ENCODE measurements around the gene PDCD4. TPM values are rescaled to one million over a fixed set of nuclear protein-coding genes. Genes with fewer than 3 reads are reported as not detected.

PDCD4 gene
- total RNA-seq, 1 donor from 2014 or later: 142 TPM

GRCh38 chr10:110847374-110847773 lies 24.4 kb upstream of the PDCD4 start:
- H3K4me1 Mint-ChIP-seq: peaks cover 27% of the 10 kb centered on the region
- TF ChIP-seq CTCF (IDR thresholded peaks at IDR 0.05; ENCODE audit: unreplicated experiment): no peak

GRCh38 chr10:110848106-110848505 lies 23.6 kb upstream of the PDCD4 start:
- Mint-ChIP-seq H3K27me3 (ENCODE audit: low read depth) (no peaks in the 10 kb centered on the region), H3K9me3 (no peaks in the 10 kb centered on the region), H3K36me3 (peaks cover 4% of the 10 kb centered on the region), H3K27ac (no peak overlapping the region), H3K4me3 (no peak overlapping the region), H3K4me1 (peaks cover 27% of the 10 kb centered on the region)
- DNase-seq (ENCODE audit: low spot score in 2 of 2, unreplicated experiment in 2 of 2): no peak
- TF ChIP-seq CTCF (IDR thresholded peaks at IDR 0.05; ENCODE audit: unreplicated experiment): no peak

More at GRCh38 chr10:110847374-110847773, 24.4 kb upstream of the PDCD4 start:
- Mint-ChIP-seq H3K27me3 (ENCODE audit: low read depth) (no peaks in the 10 kb centered on the region), H3K36me3 (peaks cover 4% of the 10 kb centered on the region), H3K9me3 (no peaks in the 10 kb centered on the region), H3K4me3 (no peak overlapping the region), H3K27ac (peak overlapping the region; percentile 11)
- DNase-seq (ENCODE audit: low spot score in 2 of 2, unreplicated experiment in 2 of 2): no peak

- Mint-ChIP-seq H3K4me1 (peaks cover 27% of the 10 kb centered on the region), H3K27ac (no peak overlapping the region), H3K36me3 (no peaks in the 10 kb centered on the region), H3K4me3 (no peak overlapping the region), H3K9me3 (no peaks in the 10 kb centered on the region), H3K27me3 (ENCODE audit: low read depth) (no peaks in the 10 kb centered on the region)
- TF ChIP-seq CTCF (IDR thresholded peaks at IDR 0.05; ENCODE audit: unreplicated experiment): no peak
- DNase-seq (ENCODE audit: low spot score in 2 of 2, unreplicated experiment in 2 of 2): no peak
Observed at GRCh38 chr10:110850099-110850498, 21.6 kb upstream of the PDCD4 start.

- H3K4me1 Mint-ChIP-seq: peaks cover 17% of the 10 kb centered on the region
- H3K27me3 Mint-ChIP-seq (ENCODE audit: low read depth): no peaks in the 10 kb centered on the region
- H3K9me3 Mint-ChIP-seq: peaks cover 7% of the 10 kb centered on the region
- no peak overlapping the region for H3K4me3 Mint-ChIP-seq
- no peak for DNase-seq (ENCODE audit: low spot score in 2 of 2, unreplicated experiment in 2 of 2)
- H3K36me3 Mint-ChIP-seq: no peaks in the 10 kb centered on the region
- no peak for TF ChIP-seq CTCF (IDR thresholded peaks at IDR 0.05; ENCODE audit: unreplicated experiment)
- H3K27ac Mint-ChIP-seq: peak overlapping the region; percentile 72
Observed at GRCh38 chr10:110851020-110851612, 20.6 kb upstream of the PDCD4 start.

GRCh38 chr10:110852255-110852896 lies 19.4 kb upstream of the PDCD4 start:
- no peak for DNase-seq (ENCODE audit: low spot score in 2 of 2, unreplicated experiment in 2 of 2)
- Mint-ChIP-seq H3K27me3 (ENCODE audit: low read depth) (no peaks in the 10 kb centered on the region), H3K4me3 (no peak overlapping the region), H3K9me3 (peaks cover 7% of the 10 kb centered on the region), H3K4me1 (peaks cover 12% of the 10 kb centered on the region), H3K36me3 (no peaks in the 10 kb centered on the region), H3K27ac (no peak overlapping the region)
- no peak for TF ChIP-seq CTCF (IDR thresholded peaks at IDR 0.05; ENCODE audit: unreplicated experiment)

Data from mesothelial cell of epicardium (in vitro differentiated cells).